ENCODE measurements around the gene ABL2.
"Not testable (repeated sequence)": the region's sequence is repeated elsewhere in the genome, so short reads cannot be mapped to it uniquely, and the experiment has no call there.

The ABL2 gene

DNA sequence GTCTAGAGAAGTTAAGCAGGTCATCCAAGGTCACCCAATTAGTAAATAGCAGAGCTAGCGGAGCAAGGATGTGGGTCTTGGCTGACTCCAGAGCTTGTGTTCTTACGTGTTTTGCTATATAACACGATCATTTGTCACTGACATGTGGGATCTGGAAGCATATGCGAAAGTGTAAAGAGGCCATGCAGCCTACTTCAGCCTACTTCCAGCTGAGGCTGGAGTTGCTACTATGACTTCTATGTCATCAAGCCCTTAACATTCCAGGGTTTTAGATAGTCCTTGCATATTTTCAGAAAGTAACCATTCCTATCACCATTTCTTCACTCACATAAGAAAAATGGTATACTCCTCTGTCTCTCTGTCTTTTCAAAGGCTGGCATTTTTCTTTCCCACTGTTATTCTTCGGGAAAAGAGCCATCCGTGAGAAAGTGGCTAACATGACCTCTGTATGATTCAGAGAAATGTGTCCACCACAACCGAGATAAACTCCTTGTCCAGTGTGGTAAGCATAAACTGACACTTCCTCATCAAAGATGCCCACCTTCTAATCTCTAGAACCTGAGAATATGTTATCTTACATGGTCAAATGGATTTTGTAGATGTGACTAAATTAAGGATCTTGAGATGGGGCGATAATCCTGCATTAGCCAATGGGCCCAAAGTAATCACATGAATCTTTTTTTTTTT lies 24.0 kb upstream of the ABL2 start:
- TF ChIP-seq, protein P1, sequence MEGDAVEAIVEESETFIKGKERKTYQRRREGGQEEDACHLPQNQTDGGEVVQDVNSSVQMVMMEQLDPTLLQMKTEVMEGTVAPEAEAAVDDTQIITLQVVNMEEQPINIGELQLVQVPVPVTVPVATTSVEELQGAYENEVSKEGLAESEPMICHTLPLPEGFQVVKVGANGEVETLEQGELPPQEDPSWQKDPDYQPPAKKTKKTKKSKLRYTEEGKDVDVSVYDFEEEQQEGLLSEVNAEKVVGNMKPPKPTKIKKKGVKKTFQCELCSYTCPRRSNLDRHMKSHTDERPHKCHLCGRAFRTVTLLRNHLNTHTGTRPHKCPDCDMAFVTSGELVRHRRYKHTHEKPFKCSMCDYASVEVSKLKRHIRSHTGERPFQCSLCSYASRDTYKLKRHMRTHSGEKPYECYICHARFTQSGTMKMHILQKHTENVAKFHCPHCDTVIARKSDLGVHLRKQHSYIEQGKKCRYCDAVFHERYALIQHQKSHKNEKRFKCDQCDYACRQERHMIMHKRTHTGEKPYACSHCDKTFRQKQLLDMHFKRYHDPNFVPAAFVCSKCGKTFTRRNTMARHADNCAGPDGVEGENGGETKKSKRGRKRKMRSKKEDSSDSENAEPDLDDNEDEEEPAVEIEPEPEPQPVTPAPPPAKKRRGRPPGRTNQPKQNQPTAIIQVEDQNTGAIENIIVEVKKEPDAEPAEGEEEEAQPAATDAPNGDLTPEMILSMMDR (IDR thresholded peaks at IDR 0.05; ENCODE audit: low read length, missing control alignments): no peak
- DNase-seq (ENCODE audit: low read depth): peak; percentile 52

DNA sequence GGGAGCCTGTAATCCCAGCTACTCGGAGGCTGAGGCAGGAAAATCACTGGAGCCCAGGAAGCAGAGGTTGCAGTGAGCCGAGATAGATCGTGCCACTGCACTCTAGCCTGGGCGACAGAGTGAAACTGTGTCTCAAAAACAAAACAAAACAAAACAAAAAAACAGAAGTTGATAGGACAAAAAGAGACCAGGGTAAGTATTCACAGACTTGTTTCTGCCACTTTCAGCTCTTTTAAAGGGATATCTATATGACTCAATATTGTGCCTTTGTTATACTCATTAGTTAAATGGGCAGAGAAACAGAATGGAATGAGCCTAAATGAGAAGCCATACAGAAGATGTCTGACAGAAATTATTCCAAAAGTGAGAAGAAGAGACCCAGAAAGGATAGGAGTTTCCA lies 23.1 kb upstream of the ABL2 start:
- H3K4me3 ChIP-seq (replicated peaks; ENCODE audit: low read depth, low read length): no peak overlapping the region
- TF ChIP-seq, protein P1 (IDR thresholded peaks at IDR 0.05; ENCODE audit: low read length, missing control alignments): no peak
- no peak for DNase-seq (ENCODE audit: low read depth)

More for the DNA sequence above, 24.0 kb upstream of the ABL2 start:
- H3K4me3 ChIP-seq (replicated peaks; ENCODE audit: low read depth, low read length): no peak overlapping the region

DNA sequence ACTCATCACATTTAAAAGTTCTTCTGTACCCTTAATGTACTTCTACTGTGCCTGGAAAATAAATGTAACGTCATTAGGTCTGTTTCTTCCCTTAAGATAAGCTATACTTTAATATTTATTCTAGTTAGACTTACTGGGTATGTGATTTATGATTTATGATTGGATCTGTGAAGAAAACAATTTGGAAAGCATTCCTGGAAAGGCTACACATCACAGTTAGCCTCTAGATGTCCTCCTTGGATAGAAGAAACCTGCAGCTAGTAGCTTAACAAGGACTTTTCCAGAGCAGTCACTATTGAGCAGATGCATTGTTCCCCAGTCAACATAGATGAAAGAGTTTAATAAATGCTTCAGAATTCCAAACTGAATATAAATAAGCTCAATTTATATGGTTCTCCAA lies 22.2 kb upstream of the ABL2 start:
- DNase-seq (ENCODE audit: low read depth): peak; percentile 74
- no peak overlapping the region for H3K4me3 ChIP-seq (replicated peaks; ENCODE audit: low read depth, low read length)
- TF ChIP-seq, protein P1 (IDR thresholded peaks at IDR 0.05; ENCODE audit: low read length, missing control alignments): peak; percentile 57

DNA sequence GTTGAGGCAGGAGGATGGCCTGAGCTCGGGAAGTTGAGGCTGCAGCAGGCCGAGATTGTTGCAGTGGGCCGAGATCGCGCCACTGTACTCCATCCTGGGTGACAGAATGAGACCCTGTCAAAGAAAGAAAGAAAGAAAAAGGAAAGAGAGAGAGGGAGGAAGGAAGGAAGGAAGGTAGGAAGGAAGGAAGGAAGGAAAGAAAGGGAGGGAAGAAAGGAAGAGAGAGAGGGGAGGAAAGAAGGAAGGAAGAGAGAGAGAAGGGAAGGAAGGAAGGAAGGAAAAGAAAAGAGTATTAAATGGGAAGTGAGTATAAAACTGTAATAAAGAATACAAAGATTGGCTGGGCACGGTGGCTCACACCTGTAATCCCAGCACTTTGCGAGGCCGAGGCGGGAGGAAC lies 18.4 kb upstream of the ABL2 start:
- no peak for DNase-seq (ENCODE audit: low read depth)
- TF ChIP-seq, protein P1 (IDR thresholded peaks at IDR 0.05; ENCODE audit: low read length, missing control alignments): no peak
- no peak overlapping the region for H3K4me3 ChIP-seq (replicated peaks; ENCODE audit: low read depth, low read length)

DNA sequence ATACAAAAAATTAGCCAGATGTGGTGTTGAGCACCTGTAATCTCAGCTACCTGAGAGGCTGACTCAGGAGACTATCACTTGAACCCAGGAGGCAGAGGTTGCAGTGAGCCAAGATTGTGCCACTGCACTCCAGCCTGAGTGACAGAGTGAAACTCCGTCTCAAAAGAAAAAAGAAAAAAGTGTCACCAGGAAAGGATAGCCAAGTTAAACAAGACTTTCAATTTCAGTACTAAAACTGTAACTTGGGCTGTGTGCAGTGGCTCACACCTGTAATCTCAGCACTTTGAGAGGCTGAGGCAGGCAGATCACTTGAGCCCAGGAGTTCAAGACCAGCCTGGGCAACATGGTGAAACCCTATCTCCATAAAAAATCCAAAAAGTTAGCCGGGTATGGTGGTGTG lies 15.9 kb upstream of the ABL2 start:
- not testable (repeated sequence) for DNase-seq (ENCODE audit: low read depth); H3K4me3 ChIP-seq (replicated peaks; ENCODE audit: low read depth, low read length)

DNA sequence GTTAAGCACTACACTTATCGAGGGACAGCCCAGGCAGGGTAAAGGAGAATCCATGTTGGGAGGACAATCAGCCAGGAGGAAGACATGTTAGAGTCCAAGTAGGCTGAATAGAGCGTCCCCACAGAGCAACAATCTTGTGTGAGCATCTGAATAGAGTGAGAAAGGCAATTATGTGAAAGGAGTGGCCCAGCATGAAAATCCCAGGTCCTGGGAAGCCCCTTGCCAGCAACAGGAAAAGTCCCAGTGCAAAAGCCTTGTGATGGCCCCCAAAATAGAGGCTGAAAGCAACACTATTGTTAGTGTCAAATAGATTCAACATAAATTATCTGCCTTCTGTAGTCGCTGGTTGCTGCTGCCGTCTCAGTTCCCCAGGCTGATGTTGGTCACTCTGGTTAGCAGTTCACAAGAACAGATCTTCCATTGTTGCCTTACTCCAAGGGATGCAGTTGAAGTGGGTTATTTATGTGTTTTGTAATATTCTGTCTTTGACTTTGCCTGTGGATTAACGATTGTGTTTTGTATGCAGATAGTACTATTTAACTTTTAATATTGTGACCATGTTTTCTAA lies 12.1 kb upstream of the ABL2 start:
- TF ChIP-seq, protein P1 (IDR thresholded peaks at IDR 0.05; ENCODE audit: low read length, missing control alignments): no peak
- no peak overlapping the region for H3K4me3 ChIP-seq (replicated peaks; ENCODE audit: low read depth, low read length)
- no peak for DNase-seq (ENCODE audit: low read depth)

DNA sequence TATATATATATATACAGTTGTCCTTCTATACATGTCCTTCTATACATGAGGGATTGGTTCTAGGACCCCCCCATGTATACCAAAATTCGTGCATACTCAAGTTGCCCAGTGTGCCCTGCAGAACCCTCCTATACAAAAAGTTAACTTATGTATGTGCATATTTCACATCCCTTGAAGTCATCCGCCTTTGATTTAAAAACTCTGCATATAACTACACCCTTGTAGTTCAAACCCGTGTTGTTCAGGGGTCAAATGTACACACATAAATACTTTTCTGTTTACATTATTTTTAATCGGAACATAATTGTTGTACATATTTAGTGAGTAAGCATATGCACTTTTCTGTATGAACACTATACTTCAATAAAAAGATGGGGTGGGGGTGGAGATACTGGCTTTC lies 7.7 kb upstream of the ABL2 start:
- TF ChIP-seq, protein P1 (IDR thresholded peaks at IDR 0.05; ENCODE audit: low read length, missing control alignments): no peak
- H3K4me3 ChIP-seq (replicated peaks; ENCODE audit: low read depth, low read length): no peak overlapping the region
- no peak for DNase-seq (ENCODE audit: low read depth)

Data from fibroblast of pulmonary artery (primary cell).